Stromal cell of bone marrow (primary cell): ENCODE measurements around the gene CASP10.
A peak's percentile ranks its signal among the peaks of the same experiment; 100 is the strongest.

Experiments used
- DNase-seq: peaks from one replicate; pipeline ENCODE4 v3.0.0-alpha.2; 2012; ENCODE audit warnings: low read depth

The CASP10 gene

DNA sequence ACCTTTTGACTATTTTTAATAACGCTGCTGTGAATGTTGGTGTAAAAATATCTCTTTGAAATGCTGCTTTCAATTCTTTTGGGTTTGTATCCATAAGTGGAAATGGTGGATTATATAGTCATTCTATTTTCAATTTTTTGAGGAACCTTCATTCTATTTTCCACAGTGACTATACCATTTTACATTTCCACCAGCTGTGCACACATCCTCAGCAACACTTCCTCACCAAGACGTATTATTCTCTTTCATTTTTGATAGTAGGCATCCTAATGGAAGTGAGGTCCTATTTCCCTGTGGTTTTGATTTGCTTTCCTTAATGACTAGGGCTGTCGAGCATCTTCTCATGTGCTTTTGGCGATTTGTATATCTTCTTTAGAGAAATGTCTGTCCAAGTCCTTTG lies 14.8 kb downstream of the CASP10 start:
- no peak for DNase-seq

DNA sequence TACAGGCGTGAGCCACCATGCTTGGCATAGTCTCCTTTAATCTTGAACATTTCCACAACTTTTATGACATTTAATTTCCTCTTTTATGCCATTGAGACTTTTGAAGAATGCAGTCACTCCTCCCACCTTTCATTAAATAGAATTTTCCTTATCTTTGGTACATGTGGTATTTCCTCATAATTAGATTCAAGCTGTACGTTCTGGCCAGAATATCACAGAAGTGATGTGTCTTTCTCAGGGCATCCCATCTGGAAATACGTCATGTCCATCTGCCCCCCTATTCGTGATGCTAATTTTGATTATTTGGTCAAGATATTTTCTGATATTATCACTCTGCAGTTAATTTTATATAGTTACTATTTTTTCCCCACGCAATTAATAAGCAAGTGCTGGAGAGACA lies 16.9 kb downstream of the CASP10 start:
- no peak for DNase-seq

DNA sequence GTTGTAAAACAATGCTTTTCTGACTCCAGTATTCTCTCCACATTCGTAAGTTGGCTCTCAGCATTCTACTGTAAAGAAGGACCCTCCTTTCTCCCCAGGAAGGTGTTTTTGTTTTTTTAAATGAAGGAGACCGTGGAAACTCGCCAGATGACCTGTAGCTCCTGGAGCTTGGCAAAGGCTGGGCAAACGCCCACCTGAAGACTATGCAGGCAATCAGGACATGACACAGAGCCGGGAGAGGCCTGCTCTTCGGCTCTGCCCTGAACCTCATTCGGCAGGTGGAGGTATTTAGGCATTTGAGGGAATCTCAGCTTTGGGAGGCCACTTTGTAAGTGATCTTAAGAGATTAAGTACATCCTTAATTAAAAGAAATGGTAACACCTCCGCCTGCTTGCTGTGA lies 17.4 kb downstream of the CASP10 start:
- no peak for DNase-seq

DNA sequence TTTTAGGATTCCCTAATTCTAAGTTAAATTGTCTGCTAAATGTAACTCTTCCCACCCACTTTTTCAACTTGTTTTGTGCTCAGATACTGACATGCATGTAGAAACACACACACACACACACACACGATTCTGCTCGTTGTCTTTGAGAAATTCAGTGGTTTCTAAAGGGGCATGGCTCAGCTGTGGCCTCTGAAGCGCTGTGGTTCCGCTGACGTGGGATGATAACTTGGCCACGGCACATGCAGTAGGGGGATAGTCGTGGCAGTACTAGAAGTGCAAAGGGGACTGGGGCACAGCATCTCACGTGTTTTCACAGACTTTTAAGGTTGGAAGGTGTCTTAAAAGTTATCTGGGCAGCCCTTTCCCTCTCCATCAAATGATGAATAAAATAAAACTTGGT lies 18.4 kb downstream of the CASP10 start:
- DNase-seq = no peak

DNA sequence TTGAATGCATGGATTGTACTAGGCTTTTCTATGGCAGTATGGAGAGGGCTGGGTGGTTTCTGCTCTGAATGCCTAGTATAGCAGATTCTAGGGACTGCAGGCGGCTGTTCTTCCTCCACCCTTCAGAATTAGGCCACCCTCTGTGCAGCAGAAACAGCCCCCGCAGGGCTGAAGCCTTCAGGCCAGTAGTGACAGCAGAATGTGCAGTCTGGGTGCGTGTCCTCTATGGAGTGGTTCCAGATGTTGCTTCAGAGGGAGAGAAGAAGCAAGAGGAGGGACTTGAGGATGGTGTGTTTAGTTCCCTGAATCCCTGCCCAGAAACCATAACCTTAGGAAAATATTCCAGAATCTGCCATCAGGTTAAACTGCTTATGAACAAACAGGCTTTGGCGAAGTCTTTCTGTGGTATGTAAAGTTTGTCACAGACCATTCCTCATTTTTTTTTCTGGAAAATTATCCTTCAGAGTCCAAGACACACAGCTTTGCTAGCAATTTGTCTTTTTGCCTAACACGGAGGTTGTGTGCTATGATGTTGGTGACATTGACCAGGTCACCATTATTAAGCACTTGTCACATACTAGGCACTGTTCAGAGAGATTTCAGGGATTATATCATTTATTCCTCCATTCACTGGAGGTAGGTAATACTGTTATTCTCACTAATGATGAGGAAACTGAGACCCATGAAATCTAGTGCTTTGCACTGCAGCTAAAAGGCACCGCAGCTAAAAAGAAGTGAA lies 21.1 kb downstream of the CASP10 start:
- DNase-seq = no peak

DNA sequence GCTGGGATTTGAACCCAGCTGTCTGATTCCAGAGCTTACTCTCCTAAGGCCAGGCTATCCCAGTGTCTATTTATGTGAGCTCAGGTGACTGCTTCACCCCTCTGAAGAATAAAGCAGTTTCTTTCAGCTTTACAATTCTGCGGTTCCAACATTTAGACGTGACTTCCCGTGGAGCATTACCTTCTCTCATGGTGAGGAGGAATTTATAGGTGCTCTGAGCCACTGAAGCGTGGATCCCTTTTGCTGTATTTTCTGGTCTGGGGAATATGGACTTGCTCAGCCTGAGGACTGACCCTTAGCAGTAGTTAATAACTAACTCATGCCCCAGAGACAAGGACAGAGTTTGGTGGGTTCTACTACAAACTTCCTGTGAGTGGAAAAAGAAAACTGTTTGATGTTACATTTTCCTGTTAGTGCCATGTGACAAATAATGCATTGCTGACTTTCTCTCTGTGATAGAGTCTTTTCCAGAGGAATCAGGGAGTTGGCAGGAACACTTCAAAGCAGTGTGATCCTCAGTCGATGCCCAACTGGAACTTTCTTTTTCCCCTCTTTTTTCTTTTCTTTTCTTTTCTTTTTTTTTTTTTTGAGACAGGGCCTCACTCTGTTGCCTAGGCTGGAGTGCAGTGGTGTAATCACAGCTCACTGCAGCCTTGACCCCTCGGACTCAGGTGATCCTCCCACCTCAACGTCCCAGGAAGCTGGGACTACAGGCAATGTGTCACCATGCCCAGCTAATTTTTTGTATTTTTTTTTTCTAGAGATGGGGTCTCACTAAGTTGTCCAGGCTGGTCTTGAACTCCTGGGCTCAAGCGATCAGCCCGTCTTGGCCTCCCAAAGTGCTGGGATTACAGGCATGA lies 21.9 kb downstream of the CASP10 start:
- no peak for DNase-seq

DNA sequence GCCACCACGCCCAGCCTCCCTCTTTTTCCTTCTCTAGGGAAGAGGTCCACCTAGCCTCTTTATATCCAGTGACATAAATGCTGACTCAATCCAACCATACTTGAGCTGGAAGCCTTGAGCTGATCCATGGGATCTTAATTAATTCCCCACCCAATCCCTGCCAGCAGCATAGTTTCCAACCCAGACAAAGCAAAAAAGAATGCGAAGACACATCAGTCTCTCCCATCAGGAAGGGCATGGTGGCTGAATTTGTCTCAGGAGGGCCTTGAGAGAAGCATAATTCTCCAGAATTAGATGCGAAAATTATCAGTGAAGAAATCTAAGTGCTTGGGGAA lies 22.5 kb downstream of the CASP10 start:
- peak; percentile 40 for DNase-seq

DNA sequence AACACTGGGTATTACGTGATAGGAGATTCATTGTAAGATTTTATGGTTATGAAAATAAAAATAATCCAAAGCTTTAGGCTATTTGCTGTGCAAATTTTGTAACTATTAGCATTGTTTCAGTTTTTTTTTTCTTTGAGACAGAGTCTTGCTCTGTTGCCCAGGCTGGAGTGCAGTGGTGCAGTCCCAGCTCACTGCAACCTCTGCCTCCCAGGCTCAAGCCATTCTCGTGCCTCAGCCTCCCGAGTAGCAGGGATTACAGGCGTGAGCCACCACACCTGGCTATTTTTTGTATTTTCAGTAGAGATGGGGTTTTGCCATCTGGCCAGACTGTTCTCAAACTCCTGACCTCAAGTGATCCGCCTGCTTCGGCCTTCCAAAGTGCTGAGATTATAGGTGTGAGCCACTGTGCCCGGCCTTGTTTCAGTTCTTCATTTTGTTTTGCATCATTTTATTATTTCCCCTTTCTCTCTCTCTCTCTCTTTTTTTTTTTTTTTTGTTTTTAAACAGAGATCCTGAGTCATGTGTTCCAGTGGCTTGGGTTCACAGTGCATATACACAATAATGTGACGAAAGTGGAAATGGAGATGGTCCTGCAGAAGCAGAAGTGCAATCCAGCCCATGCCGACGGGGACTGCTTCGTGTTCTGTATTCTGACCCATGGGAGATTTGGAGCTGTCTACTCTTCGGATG lies 25.8 kb downstream of the CASP10 start:
- DNase-seq = no peak

DNA sequence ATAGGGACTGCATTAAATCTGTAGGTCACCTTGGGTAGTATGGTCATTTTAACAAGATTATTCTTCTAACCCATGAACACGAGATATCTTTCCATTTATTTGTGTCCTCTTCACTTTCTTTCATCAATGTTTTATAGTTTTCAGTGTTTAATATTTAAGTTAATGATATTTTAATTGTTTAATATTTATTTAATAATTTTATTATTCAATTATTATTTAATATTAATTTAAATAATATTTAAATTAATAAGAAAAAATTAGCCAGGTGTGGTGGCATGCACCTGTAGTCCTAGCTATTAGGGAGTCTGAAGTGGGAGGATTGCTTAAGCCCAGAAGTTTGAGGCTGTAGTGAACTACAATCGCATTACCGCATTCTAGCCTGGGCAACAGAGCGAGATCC lies 33.0 kb downstream of the CASP10 start:
- no peak for DNase-seq

DNA sequence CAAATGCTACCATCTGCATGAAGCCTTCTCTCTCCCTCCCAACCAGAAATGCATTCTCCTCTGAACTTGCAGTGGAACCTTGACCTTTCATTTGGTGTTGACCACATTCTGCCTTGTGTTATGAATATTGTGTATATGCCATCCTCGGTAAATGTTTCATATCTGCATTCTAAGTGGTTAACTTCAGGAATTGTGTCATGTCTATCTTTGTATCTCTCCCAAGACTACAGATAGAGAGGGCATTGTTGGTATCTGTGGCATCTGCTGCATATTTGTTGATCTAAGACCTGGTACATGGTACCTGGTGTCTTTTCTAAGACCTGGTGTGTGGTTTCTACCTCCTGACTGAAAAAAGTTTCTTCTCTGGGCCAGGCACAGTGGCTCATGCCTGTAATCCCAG lies 34.0 kb downstream of the CASP10 start:
- no peak for DNase-seq

DNA sequence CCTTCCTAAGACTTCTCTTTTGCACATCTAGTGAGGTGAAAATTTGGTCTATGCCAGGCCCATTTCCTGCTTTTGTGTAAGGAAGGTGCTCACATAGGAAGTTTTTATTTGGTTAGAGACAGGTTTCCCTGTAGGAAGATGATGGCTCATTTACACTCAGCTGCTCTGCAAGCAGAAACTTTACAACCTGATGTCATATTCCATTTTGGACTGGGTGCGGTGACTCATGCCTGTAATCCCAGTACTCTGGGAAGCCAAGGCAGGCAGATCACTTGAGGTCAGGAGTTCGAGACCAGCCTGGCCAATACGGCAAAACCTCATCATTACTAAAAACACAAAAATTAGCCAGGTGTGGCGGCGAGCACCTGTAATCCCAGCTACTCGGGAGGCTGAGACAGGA lies 35.8 kb downstream of the CASP10 start:
- DNase-seq = no peak

DNA sequence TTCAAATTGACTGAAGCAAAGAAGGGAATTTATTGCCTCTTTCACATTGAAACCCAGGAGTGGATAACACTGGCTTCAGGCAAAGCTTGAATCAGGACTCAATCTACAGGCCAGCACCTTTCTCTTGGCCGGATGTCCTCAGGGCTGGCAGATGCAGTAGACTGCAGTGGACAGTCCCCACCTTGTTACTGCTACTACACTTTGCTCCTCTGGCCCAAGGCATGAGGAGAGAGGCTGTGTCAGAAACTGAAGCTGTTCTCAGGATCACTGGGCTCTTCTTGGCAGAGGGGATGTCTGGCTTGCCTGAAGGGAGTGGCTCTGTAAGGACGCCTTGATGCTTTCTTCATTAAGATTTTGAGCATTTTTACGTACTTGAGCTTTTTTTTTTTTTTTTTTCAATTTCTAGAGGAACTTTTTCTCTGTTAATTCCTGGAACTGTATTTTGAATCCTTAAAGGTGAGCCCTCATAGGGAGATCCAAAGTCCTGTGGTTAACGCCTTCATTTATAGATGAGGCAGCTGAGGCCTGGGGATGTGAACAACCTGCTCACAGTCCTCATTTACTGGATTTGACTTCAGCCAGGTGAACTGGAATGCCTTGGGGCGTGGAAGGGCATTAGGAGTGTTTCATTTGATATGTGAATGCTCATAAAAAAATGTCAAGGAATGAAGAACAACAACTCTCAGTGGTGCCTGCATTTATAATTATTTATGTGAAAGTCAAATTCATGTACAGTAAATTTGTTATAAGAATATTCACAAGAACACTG lies 36.6 kb downstream of the CASP10 start:
- DNase-seq = no peak

DNA sequence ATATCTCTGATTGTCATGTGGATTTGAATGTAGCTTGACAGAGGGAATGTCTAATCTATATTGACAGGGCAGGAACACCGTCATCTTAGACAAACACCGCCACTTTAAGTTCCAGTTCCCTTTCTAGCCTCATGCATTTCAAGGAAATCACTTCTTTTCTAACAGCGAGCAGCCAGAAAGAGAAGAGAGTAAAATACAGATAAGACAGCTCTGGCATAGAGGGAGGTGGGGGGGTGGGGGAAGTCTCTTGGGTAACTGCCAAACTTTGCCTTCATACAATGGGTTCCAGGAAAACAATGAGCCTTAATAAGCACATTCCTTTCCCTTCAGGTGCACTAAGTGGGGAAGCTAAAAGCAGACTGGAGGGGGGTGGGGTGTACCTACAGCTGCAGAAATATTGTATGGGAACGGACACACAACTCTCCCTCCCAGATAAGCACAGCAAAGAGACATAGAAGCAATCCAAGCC lies 37.2 kb downstream of the CASP10 start:
- DNase-seq = no peak

DNA sequence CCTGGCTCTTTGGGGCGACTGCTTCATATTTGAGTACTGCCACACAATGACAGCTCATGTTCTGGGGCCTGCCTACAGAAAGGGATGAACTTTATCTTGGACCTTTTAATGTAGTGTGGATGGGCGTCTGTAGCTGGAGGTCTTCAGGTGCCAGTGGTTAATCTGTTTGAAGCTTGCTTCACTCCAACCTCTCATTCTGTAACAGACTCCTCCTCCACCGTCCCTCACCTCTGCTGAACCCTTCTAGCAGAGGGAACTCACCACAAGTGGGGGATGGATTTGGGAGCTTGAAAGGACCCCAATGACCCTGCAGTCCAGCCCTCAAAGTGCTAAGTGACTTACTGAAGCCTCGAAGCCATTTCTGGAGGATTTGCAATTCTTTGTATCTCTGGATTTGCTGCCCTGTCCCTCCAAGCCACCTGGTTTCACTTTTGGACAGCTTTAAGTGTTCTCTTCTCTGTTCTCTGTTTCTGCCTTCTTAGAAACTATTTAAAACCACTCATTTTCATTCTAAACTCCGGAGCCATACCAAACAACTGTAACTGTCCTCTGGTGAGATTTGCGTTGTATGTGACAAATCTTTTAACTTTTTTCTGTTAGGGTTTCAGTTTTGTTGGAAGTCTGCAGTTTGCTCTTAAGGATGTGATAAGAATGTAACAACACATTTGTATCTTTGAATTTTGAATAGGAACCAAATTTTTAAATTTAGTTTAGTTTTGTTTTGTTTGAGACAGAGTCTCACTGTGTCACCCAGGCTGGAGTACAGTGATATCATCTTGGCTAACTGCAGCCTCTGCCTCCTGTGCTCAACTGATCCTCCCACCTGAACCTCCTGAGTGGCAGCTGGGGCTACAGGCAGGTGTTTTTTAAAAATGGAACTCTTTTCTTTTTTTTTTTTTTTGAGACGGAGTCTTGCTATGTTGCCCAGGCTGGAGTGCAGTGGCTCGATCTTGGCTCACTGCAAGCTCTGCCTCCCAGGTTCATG lies 40.4 kb downstream of the CASP10 start:
- no peak for DNase-seq

DNA sequence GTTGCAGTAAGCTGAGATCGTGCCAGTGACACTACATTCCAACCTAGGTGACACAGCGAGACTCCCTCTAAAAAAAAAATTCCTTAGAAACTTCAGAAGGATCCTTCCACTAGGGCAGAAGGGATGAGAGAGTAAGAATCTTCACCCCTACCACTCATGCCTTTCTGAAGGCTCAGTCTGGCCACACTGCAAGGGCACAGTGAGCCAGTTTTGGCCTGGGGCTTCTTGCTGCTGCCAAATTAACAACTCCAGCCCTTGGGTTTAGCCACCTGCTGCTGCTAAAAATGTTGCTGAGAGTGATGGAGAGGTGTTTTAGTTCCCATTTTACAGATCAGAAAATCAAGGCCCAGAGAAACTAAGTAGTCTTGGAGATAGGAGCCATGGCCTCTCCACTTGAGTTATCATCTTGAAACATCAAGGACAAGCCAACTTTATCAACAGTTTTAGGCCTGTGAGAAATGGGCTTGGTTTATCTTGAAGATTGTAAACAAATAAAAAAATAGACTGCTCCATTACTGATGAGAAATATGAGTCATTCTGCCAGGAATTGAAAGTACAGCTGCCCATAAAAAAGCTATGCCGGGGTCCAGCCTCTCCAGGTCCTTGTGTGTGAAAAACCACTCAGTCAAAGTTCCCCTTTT lies 45.5 kb downstream of the CASP10 start:
- DNase-seq = no peak

DNA sequence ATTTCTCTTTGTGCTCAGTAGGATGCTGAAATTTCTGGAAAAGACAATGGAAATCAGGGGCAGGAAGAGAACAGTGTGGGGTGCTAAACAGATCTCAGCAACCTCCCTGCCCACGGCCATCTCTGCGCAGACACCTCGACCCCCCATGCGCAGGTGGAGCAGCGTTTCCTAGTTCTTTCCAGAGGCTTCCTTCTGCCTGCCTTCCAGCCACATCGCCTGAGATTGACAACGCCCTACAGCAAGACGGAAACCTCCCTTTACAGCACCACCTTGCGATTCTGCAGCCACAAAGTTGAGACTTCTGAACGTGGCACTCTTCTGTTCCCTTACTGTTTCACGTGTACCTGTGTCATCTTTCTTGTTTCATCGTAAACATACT lies 46.0 kb downstream of the CASP10 start:
- no peak for DNase-seq

DNA sequence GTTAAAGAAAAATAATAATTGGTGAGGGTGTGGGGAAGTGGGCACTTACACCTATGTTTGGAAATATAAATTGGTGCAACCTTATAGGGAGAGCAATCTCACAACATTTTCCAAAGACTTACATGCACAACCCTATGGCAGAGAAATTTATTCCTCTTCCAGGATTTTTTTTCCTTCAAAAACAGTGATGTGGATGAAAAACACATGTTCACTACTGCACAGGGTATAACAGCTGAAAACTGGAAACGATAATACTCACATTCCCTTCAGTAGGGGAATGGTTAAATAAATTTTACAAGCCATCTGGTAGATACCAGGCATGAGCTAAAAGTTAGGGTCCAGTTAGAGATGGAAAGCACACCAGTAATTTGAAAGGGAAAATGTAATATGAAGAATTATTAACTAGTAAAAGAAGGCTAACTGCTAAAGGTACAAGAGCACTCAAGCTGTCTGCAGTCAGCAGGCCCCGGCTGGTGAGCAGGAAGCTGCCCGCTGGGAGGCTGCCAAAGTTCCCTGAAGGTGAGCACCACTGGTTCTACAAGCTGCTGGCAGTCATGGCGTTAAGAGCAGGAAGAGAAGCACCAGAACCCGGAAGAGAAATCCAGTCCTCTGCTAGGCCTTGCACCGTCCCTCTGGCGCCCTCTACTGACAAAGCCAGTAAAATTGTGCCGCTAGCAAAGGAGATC lies 49.0 kb downstream of the CASP10 start:
- peak; percentile 76 for DNase-seq

DNA sequence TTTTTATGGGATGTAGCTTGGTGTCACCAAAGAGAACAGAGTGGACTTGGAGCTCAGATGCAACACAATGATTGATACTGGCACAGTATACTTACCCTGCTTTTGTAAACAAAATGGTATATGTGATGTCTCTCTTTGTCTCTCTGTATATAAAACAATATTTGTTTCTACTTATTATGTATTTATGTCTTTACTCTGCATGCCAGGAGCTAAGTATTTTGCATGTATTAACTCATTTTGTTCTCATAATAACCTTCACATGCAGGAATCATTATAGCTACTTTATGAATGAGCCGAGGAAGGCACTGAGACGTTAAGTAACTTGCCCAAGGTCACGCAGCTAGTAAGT lies 49.5 kb downstream of the CASP10 start:
- no peak for DNase-seq

DNA sequence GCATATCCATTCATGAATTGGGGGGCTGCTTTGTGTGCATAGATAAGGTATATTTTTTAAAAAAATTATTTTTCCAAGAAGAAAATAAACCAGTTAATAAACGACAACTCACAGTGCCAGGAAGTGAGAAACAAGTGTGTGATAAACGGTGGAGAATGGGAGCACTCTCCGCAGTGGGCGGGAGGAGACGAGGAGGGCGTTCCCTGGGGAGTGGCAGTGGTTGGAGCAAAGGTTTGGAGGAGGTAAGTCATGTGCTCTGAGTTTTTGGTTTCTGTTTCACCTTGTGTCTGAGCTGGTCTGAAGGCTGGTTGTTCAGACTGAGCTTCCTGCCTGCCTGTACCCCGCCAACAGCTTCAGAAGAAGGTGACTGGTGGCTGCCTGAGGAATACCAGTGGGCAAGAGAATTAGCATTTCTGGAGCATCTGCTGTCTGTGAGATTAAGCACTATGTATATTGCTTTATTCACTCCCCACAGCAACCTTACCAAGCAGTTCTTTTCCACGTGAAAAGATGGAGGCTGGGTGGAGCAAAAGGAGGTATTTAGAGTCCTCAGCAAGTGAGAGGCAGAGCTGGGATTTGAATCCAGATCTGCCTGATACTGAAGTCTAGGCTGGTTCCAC lies 50.4 kb downstream of the CASP10 start:
- DNase-seq = no peak
